HG03469 (cell line): ENCODE data around the gene USP17L27.
"Not testable (repeated sequence)": the region's sequence is repeated elsewhere in the genome, so short reads cannot be mapped to it uniquely, and the experiment has no call there.

Source experiments
- ATAC-seq: cut with Tn5 transposase; IDR thresholded peaks from one replicate; pipeline ENCODE4 v1.9.1; 2021; ENCODE audit warnings: mild to moderate bottlenecking, moderate library complexity, moderate number of reproducible peaks; ENCODE audit not compliant: unreplicated experiment

USP17L27 gene, protein sequence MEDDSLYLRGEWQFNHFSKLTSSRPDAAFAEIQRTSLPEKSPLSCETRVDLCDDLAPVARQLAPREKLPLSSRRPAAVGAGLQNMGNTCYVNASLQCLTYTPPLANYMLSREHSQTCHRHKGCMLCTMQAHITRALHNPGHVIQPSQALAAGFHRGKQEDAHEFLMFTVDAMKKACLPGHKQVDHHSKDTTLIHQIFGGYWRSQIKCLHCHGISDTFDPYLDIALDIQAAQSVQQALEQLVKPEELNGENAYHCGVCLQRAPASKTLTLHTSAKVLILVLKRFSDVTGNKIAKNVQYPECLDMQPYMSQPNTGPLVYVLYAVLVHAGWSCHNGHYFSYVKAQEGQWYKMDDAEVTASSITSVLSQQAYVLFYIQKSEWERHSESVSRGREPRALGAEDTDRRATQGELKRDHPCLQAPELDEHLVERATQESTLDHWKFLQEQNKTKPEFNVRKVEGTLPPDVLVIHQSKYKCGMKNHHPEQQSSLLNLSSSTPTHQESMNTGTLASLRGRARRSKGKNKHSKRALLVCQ

DNA sequence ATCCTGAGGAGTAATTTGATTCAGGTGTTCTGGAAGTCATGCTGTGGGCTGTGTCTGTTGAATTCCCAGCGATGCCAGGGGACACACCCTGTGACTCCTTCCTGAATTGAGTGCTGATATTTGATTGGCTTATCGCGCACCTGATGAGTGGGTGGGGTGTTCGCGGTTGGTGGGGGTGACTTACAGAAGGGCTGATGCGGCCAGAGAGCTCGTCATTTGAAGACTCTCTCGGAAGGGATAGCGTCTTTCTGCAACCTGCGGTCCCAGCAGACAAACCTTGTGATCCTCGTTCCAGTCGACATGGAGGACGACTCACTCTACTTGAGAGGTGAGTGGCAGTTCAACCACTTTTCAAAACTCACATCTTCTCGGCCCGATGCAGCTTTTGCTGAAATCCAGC lies at the start of gene USP17L27:
USP17L27 (plus strand) TSS at position 301 of the 400 bp plus-strand sequence; CDS start at position 301, 0 bp downstream.
- ATAC-seq, result not testable (repeated sequence)

DNA sequence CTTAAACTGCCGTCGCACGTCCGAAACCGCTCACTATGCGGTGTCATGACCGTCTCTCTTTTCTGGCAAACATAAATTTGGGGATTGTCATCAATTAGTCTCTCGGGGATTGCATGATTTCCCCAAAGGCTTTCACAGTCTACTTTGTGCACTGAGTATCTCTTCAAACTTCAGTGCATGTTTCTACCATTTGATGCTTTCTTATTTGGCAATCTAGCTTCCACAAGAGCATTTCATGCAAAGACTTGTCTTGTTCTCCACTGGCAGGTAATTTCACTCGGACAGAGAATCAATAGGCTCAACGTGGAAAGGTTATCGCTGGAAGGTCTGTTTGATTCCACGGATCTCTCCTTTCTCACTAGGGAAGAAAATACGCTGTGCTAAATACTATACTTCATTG lies 19.8 kb upstream of the USP17L27 start:
- not testable (repeated sequence) for ATAC-seq

DNA sequence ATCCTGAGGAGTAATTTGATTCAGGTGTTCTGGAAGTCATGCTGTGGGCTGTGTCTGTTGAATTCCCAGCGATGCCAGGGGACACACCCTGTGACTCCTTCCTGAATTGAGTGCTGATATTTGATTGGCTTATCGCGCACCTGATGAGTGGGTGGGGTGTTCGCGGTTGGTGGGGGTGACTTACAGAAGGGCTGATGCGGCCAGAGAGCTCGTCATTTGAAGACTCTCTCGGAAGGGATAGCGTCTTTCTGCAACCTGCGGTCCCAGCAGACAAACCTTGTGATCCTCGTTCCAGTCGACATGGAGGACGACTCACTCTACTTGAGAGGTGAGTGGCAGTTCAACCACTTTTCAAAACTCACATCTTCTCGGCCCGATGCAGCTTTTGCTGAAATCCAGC lies 19.1 kb upstream of the USP17L27 start, which contains the start of gene USP17L24:
USP17L24 (plus strand) TSS at position 301 of the 400 bp plus-strand sequence; CDS start at position 301, 0 bp downstream.
- not testable (repeated sequence) for ATAC-seq

DNA sequence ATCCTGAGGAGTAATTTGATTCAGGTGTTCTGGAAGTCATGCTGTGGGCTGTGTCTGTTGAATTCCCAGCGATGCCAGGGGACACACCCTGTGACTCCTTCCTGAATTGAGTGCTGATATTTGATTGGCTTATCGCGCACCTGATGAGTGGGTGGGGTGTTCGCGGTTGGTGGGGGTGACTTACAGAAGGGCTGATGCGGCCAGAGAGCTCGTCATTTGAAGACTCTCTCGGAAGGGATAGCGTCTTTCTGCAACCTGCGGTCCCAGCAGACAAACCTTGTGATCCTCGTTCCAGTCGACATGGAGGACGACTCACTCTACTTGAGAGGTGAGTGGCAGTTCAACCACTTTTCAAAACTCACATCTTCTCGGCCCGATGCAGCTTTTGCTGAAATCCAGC lies 14.3 kb upstream of the USP17L27 start, which contains the start of gene USP17L25:
USP17L25 (plus strand) TSS at position 301 of the 400 bp plus-strand sequence; CDS start at position 301, 0 bp downstream.
- not testable (repeated sequence) for ATAC-seq

DNA sequence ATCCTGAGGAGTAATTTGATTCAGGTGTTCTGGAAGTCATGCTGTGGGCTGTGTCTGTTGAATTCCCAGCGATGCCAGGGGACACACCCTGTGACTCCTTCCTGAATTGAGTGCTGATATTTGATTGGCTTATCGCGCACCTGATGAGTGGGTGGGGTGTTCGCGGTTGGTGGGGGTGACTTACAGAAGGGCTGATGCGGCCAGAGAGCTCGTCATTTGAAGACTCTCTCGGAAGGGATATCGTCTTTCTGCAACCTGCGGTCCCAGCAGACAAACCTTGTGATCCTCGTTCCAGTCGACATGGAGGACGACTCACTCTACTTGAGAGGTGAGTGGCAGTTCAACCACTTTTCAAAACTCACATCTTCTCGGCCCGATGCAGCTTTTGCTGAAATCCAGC lies 9.6 kb upstream of the USP17L27 start, which contains the start of gene USP17L26:
USP17L26 (plus strand) TSS at position 301 of the 400 bp plus-strand sequence; CDS start at position 301, 0 bp downstream.
- not testable (repeated sequence) for ATAC-seq

DNA sequence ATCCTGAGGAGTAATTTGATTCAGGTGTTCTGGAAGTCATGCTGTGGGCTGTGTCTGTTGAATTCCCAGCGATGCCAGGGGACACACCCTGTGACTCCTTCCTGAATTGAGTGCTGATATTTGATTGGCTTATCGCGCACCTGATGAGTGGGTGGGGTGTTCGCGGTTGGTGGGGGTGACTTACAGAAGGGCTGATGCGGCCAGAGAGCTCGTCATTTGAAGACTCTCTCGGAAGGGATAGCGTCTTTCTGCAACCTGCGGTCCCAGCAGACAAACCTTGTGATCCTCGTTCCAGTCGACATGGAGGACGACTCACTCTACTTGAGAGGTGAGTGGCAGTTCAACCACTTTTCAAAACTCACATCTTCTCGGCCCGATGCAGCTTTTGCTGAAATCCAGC lies 4.8 kb upstream of the USP17L27 start, which contains the start of gene USP17L5:
USP17L5 (plus strand) TSS at position 301 of the 400 bp plus-strand sequence; CDS start at position 301, 0 bp downstream.
- ATAC-seq, result not testable (repeated sequence)

DNA sequence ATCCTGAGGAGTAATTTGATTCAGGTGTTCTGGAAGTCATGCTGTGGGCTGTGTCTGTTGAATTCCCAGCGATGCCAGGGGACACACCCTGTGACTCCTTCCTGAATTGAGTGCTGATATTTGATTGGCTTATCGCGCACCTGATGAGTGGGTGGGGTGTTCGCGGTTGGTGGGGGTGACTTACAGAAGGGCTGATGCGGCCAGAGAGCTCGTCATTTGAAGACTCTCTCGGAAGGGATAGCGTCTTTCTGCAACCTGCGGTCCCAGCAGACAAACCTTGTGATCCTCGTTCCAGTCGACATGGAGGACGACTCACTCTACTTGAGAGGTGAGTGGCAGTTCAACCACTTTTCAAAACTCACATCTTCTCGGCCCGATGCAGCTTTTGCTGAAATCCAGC lies 4.6 kb downstream of the USP17L27 start, which contains the start of gene USP17L28:
USP17L28 (plus strand) TSS at position 301 of the 400 bp plus-strand sequence; CDS start at position 301, 0 bp downstream.
- ATAC-seq, result not testable (repeated sequence)

DNA sequence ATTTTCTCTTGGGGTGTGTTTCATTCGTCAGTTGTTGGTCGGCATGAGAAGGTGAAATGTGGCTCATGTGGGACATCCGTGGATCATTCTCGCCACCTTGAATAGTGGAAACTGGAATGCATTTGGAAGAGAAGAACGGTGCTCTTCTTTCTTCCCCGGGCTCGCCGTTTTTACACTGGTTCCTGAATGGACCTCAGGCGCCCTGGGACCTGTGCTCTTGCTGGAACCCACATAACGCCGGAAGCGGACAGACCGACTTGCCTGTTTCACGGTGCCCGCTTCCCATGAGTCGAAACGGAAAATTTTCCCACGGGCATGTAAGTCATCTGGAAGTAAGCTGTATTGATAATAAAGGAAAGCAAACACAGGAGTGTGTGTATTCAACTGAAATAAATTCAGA lies 6.9 kb downstream of the USP17L27 start:
- ATAC-seq, result not testable (repeated sequence)

DNA sequence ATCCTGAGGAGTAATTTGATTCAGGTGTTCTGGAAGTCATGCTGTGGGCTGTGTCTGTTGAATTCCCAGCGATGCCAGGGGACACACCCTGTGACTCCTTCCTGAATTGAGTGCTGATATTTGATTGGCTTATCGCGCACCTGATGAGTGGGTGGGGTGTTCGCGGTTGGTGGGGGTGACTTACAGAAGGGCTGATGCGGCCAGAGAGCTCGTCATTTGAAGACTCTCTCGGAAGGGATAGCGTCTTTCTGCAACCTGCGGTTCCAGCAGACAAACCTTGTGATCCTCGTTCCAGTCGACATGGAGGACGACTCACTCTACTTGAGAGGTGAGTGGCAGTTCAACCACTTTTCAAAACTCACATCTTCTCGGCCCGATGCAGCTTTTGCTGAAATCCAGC lies 9.4 kb downstream of the USP17L27 start, which contains the start of gene USP17L29:
USP17L29 (plus strand) TSS at position 301 of the 400 bp plus-strand sequence; CDS start at position 301, 0 bp downstream.
- ATAC-seq, result not testable (repeated sequence)

DNA sequence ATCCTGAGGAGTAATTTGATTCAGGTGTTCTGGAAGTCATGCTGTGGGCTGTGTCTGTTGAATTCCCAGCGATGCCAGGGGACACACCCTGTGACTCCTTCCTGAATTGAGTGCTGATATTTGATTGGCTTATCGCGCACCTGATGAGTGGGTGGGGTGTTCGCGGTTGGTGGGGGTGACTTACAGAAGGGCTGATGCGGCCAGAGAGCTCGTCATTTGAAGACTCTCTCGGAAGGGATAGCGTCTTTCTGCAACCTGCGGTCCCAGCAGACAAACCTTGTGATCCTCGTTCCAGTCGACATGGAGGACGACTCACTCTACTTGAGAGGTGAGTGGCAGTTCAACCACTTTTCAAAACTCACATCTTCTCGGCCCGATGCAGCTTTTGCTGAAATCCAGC lies 18.9 kb downstream of the USP17L27 start, which contains the start of gene USP17L30:
USP17L30 (plus strand) TSS at position 301 of the 400 bp plus-strand sequence; CDS start at position 301, 0 bp downstream.
- ATAC-seq, result not testable (repeated sequence)

DNA sequence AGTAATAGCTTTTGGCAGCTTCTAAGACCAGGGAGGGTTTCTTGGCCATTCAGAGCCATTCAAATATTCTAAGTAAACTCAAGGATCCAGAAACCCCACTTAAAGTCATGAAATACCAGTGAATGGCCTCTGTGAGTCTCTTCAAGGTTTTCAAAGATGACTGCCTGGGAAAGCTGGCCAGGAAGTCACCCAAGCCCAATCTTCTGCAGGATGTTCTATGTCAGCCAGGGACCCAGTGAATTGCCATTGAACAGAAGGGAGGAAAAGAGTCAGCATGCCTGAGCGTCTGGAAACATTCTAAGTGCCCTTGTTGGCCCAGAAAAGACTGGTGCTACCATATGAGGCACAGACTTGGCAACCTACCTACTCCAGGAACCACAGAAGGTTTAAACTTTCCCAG lies 35.9 kb downstream of the USP17L27 start:
- not testable (repeated sequence) for ATAC-seq

DNA sequence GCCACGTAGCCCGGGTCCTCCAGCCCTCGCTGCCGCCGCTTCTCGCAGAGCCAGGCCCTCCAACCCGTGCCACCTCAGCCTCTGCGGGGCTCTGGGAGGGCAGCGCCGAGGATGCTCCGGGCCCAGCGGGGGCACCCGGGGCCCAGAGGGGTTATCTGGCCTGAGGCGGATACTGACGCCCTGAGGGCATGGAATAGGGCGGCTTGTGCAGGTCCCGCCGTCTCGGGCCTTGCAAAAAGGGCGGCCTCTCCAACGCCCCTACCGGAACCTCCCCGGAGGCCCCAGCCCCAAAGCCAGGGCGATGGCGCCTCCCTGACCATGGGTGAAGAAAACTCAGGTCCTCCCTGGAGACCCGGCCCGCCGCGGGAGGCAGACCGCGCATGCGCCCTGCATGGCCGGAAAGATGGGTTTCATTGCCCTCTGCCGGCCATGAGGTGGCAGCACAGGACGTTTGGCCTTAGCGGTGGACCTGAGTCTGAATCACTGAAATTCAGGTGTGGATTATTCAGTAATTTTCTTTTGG lies 37.1 kb downstream of the USP17L27 start:
- not testable (repeated sequence) for ATAC-seq

DNA sequence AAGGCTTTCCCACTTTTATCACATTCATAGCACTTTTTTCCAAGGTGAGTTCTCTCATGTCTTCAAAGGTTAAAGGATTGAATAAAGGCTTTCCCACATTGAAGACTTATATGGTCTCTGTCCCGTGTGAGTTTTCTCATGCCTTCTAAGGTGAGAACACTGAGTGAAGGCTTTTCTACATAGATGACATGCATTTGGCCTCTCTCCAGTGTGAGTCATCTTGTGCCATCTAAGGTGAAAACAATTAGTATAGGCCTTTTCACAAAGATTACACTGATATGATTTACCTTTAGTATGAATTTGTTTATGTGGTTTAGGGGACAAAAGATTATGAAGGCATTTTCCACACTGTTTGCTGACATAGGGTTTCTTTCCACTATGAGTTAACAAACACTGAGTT lies 40.2 kb downstream of the USP17L27 start:
- ATAC-seq, result no peak

DNA sequence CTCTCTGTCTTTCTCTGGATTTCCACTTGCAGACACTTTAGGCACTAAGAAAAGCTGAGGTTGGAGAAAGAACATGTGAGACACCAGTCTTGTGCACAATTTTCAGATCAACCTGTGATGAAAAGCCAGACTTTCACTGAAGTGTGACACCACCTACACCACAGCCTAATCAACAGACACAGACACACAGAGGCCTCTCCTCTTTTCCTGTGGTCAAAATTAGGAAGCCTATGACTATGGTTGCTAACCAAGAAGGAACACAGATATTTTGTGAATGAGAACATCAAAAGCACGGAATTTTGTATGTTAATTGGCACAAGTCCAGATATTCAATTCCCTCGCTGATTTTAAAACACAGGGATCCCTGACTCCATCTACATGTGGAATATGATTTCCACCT lies 45.1 kb downstream of the USP17L27 start:
- ATAC-seq, result not testable (repeated sequence)
